ENCODE data around the gene ERLEC1.

ERLEC1 gene

GRCh38 chr2:53751728-53752127 lies 35.1 kb upstream of the ERLEC1 start:
- Histone ChIP-seq H3K9me3 (ENCODE audit: insufficient read depth, low read length, severe bottlenecking) (no peaks in the 10 kb centered on the region), H3K27ac (ENCODE audit: low read length) (no peak overlapping the region), H2AFZ (ENCODE audit: low read depth, low read length) (no peak overlapping the region), H3K4me1 (ENCODE audit: insufficient read depth, low read length) (no peaks in the 10 kb centered on the region), H3K79me2 (ENCODE audit: insufficient read depth, low read length) (no peaks in the 10 kb centered on the region), H3K36me3 (ENCODE audit: insufficient read depth, low read length) (peaks cover 34% of the 10 kb centered on the region), H3K4me2 (ENCODE audit: insufficient read depth, low read length) (no peak overlapping the region), H3K9ac (ENCODE audit: low read depth, low read length) (no peak overlapping the region), H4K20me1 (ENCODE audit: insufficient read depth, low read length) (no peaks in the 10 kb centered on the region), H3K4me3 (ENCODE audit: low read depth in 1 of 2, low read length in 2 of 2) (no peak overlapping the region), H3K27me3 (ENCODE audit: insufficient read depth, low read length, poor library complexity) (no peaks in the 10 kb centered on the region)
- no peak for ATAC-seq (ENCODE audit: insufficient read depth, low read depth)
- TF ChIP-seq EZH2 (IDR thresholded peaks at IDR 0.05; ENCODE audit: borderline replicate concordance, low read depth, low read length, severe bottlenecking), result no peak
- no peak for TF ChIP-seq CTCF (IDR thresholded peaks at IDR 0.05; ENCODE audit: borderline replicate concordance, extremely low read depth, low read length, poor library complexity, severe bottlenecking)
- no peak for DNase-seq

GRCh38 chr2:53752385-53752784 lies 34.5 kb upstream of the ERLEC1 start:
- no peak overlapping the region for H3K27ac ChIP-seq (ENCODE audit: low read length)
- ATAC-seq (ENCODE audit: insufficient read depth, low read depth), result no peak
- H3K4me2 ChIP-seq (ENCODE audit: insufficient read depth, low read length), result no peak overlapping the region

GRCh38 chr2:53753041-53753440 lies 33.8 kb upstream of the ERLEC1 start:
- Histone ChIP-seq H3K9me3 (ENCODE audit: insufficient read depth, low read length, severe bottlenecking) (no peaks in the 10 kb centered on the region), H3K27ac (ENCODE audit: low read length) (no peak overlapping the region), H3K4me2 (ENCODE audit: insufficient read depth, low read length) (no peak overlapping the region), H3K9ac (ENCODE audit: low read depth, low read length) (no peak overlapping the region), H3K4me1 (ENCODE audit: insufficient read depth, low read length) (no peaks in the 10 kb centered on the region), H3K79me2 (ENCODE audit: insufficient read depth, low read length) (no peaks in the 10 kb centered on the region), H3K4me3 (ENCODE audit: low read depth in 1 of 2, low read length in 2 of 2) (no peak overlapping the region), H3K27me3 (ENCODE audit: insufficient read depth, low read length, poor library complexity) (no peaks in the 10 kb centered on the region), H4K20me1 (ENCODE audit: insufficient read depth, low read length) (no peaks in the 10 kb centered on the region), H2AFZ (ENCODE audit: low read depth, low read length) (no peak overlapping the region), H3K36me3 (ENCODE audit: insufficient read depth, low read length) (peaks cover 32% of the 10 kb centered on the region)
- ATAC-seq (ENCODE audit: insufficient read depth, low read depth) (no peak), DNase-seq (no peak)
- TF ChIP-seq CTCF (IDR thresholded peaks at IDR 0.05; ENCODE audit: borderline replicate concordance, extremely low read depth, low read length, poor library complexity, severe bottlenecking) (no peak), EZH2 (IDR thresholded peaks at IDR 0.05; ENCODE audit: borderline replicate concordance, low read depth, low read length, severe bottlenecking) (no peak)

More at GRCh38 chr2:53752385-53752784, 34.5 kb upstream of the ERLEC1 start:
- Histone ChIP-seq H3K9me3 (ENCODE audit: insufficient read depth, low read length, severe bottlenecking) (no peaks in the 10 kb centered on the region), H3K79me2 (ENCODE audit: insufficient read depth, low read length) (no peaks in the 10 kb centered on the region), H3K4me3 (ENCODE audit: low read depth in 1 of 2, low read length in 2 of 2) (no peak overlapping the region), H3K4me1 (ENCODE audit: insufficient read depth, low read length) (no peaks in the 10 kb centered on the region), H3K27me3 (ENCODE audit: insufficient read depth, low read length, poor library complexity) (no peaks in the 10 kb centered on the region), H4K20me1 (ENCODE audit: insufficient read depth, low read length) (no peaks in the 10 kb centered on the region), H3K9ac (ENCODE audit: low read depth, low read length) (no peak overlapping the region), H2AFZ (ENCODE audit: low read depth, low read length) (no peak overlapping the region), H3K36me3 (ENCODE audit: insufficient read depth, low read length) (peaks cover 37% of the 10 kb centered on the region)
- no peak for DNase-seq
- TF ChIP-seq CTCF (IDR thresholded peaks at IDR 0.05; ENCODE audit: borderline replicate concordance, extremely low read depth, low read length, poor library complexity, severe bottlenecking), result no peak
- no peak for TF ChIP-seq EZH2 (IDR thresholded peaks at IDR 0.05; ENCODE audit: borderline replicate concordance, low read depth, low read length, severe bottlenecking)

GRCh38 chr2:53755121-53755520 lies 31.7 kb upstream of the ERLEC1 start:
- Histone ChIP-seq H3K27me3 (ENCODE audit: insufficient read depth, low read length, poor library complexity) (no peaks in the 10 kb centered on the region), H4K20me1 (ENCODE audit: insufficient read depth, low read length) (no peaks in the 10 kb centered on the region), H3K9me3 (ENCODE audit: insufficient read depth, low read length, severe bottlenecking) (no peaks in the 10 kb centered on the region), H3K36me3 (ENCODE audit: insufficient read depth, low read length) (peaks cover 24% of the 10 kb centered on the region), H3K9ac (ENCODE audit: low read depth, low read length) (no peak overlapping the region), H3K4me2 (ENCODE audit: insufficient read depth, low read length) (no peak overlapping the region), H3K27ac (ENCODE audit: low read length) (no peak overlapping the region), H3K4me3 (ENCODE audit: low read depth in 1 of 2, low read length in 2 of 2) (no peak overlapping the region), H3K4me1 (ENCODE audit: insufficient read depth, low read length) (no peaks in the 10 kb centered on the region), H2AFZ (ENCODE audit: low read depth, low read length) (no peak overlapping the region), H3K79me2 (ENCODE audit: insufficient read depth, low read length) (no peaks in the 10 kb centered on the region)
- DNase-seq (no peak), ATAC-seq (ENCODE audit: insufficient read depth, low read depth) (no peak)
- TF ChIP-seq CTCF (IDR thresholded peaks at IDR 0.05; ENCODE audit: borderline replicate concordance, extremely low read depth, low read length, poor library complexity, severe bottlenecking) (no peak), EZH2 (IDR thresholded peaks at IDR 0.05; ENCODE audit: borderline replicate concordance, low read depth, low read length, severe bottlenecking) (no peak)
